HG02798 (cell line): Measurements from ENCODE around the gene SVIL.
A peak's percentile ranks its signal among the peaks of the same experiment; 100 is the strongest.

Source experiments
- ATAC-seq: cut with Tn5 transposase; IDR thresholded peaks from one replicate; pipeline ENCODE4 v1.9.1; 2021; ENCODE audit warnings: mild to moderate bottlenecking; ENCODE audit not compliant: unreplicated experiment, poor library complexity

SVIL gene

GRCh38 chr10:29435809-29436501, 198.8 kb downstream of the SVIL start:
- ATAC-seq, result no peak

GRCh38 chr10:29434111-29434510, 200.7 kb downstream of the SVIL start:
- ATAC-seq, result no peak

GRCh38 chr10:29431711-29432110, 203.1 kb downstream of the SVIL start:
- no peak for ATAC-seq

GRCh38 chr10:29430101-29430500, 204.7 kb downstream of the SVIL start:
- ATAC-seq, result no peak

- no peak for ATAC-seq
Measured at GRCh38 chr10:29428486-29428885, 206.3 kb downstream of the SVIL start.

- ATAC-seq, result no peak
Measured at GRCh38 chr10:29427667-29428066, 207.1 kb downstream of the SVIL start.

- ATAC-seq, result no peak
Measured at GRCh38 chr10:29426420-29426819, 208.4 kb downstream of the SVIL start.

- ATAC-seq, result no peak
Measured at GRCh38 chr10:29424017-29424416, 210.8 kb downstream of the SVIL start.

- ATAC-seq, result no peak
Measured at GRCh38 chr10:29420744-29421143, 214.0 kb downstream of the SVIL start.

- no peak for ATAC-seq
Measured at GRCh38 chr10:29417324-29417723, 217.4 kb downstream of the SVIL start.

GRCh38 chr10:29415876-29416275, 218.9 kb downstream of the SVIL start:
- ATAC-seq, result no peak

- no peak for ATAC-seq
Measured at GRCh38 chr10:29414501-29414900, 220.3 kb downstream of the SVIL start.

- ATAC-seq, result no peak
Measured at GRCh38 chr10:29412485-29412884, 222.3 kb downstream of the SVIL start.

- no peak for ATAC-seq
Measured at GRCh38 chr10:29411666-29412315, 223.0 kb downstream of the SVIL start.

- peak; percentile 75 for ATAC-seq
Measured at GRCh38 chr10:29409241-29410054, 225.3 kb downstream of the SVIL start.

GRCh38 chr10:29408847-29409240, 225.9 kb downstream of the SVIL start:
- no peak for ATAC-seq
